HepG2 (cell line): ENCODE data around the gene PDE4C. TPM values are rescaled to one million over a fixed set of nuclear protein-coding genes. Genes with fewer than 3 reads are reported as not detected.
A peak's percentile ranks its signal among the peaks of the same experiment; 100 is the strongest.

Source experiments
- ATAC-seq: fragments of 200-7000 bp; cut with Tn5 transposase; 3 replicates; pipeline ENCODE4 v1.9.1; 2020; ENCODE audit warnings: mild to moderate bottlenecking, moderate library complexity
- BruUV-seq: library from RNA; stranded (reverse); fragments of 400-500 nt; replicated peaks from 2 replicates; lab custom pipeline; 2021; lab: Mats Ljungman, UMichigan
- CTCF ChIA-PET: fragments of 300-600 bp; formaldehyde crosslinking; extraction: SDS; loops from one replicate; lab custom pipeline; 2021; ENCODE audit warnings: low total read pairs, inconsistent platforms, low intra/inter-chr PET ratio; lab: Yijun Ruan, JAX
- POLR2A ChIA-PET: fragments of 350-600 bp; sonication (Branson Sonifier 250); formaldehyde crosslinking; loops from one replicate; lab custom pipeline; 2020; ENCODE audit warnings: antibody characterized with exemption, inconsistent platforms; lab: Yijun Ruan, JAX
- DNase-seq: peaks from one replicate; pipeline ENCODE4 v3.0.0-alpha.2; 2015; ENCODE audit warnings: low spot score
- FAIRE-seq: peaks from 3 replicates; lab custom pipeline; 2011; peaks lifted over from hg19 to GRCh38; lab: Jason Lieb, UNC
- H2AFZ ChIP-seq: one replicate; pipeline ENCODE4 v1.6.1; 2011; ENCODE audit warnings: low read length, inconsistent platforms
- H3K27ac ChIP-seq: fragments of 300-600 bp; 3 replicates; pipeline ENCODE4 v1.8.0; 2011; ENCODE audit warnings: mixed run types, mild to moderate bottlenecking, mixed read lengths, low read length, inconsistent platforms; ENCODE audit not compliant: insufficient read depth; ENCODE audit errors: extremely low read length
- H3K27me3 ChIP-seq, 2 experiments: fragments of 200-600 bp in 1 of 2; 2 replicates in 1 of 2; 3 replicates in 1 of 2; pipeline versions ENCODE4 v1.6.0 to v1.8.0; 2011; ENCODE audit warnings: low read length in 2 of 2, mild to moderate bottlenecking in 2 of 2, moderate library complexity in 2 of 2, inconsistent platforms in 1 of 2; ENCODE audit not compliant: insufficient read depth in 2 of 2, control insufficient read depth in 1 of 2
- H3K36me3 ChIP-seq, 2 experiments: fragments of 200-600 bp in 1 of 2; replicated peaks in 1 of 2; 2 replicates in 1 of 2; 3 replicates in 1 of 2; pipeline versions ENCODE4 v1.5.1 to v1.8.0; 2011; ENCODE audit warnings: low read length in 2 of 2, inconsistent platforms in 1 of 2; ENCODE audit not compliant: insufficient read depth in 2 of 2, control insufficient read depth in 1 of 2
- H3K4me1 ChIP-seq: 2 replicates; pipeline ENCODE4 v1.5.1; 2012; ENCODE audit warnings: low read length, inconsistent platforms; ENCODE audit not compliant: insufficient read depth
- H3K4me2 ChIP-seq: 2 replicates; pipeline ENCODE4 v1.6.0; 2011; ENCODE audit warnings: low read depth, low read length, inconsistent platforms
- H3K4me3 ChIP-seq, 3 experiments: fragments of 200-600 bp in 1 of 3; sonication (generic), shearing (Covaris generic) in 1 of 3; replicated peaks in 1 of 3; 2 replicates each; pipeline ENCODE4 v1.5.1; 2011 to 2016; ENCODE audit warnings: low read length in 3 of 3, inconsistent platforms in 2 of 3, low read depth in 2 of 3, mild to moderate bottlenecking in 2 of 3, control low read depth in 1 of 3, mixed read lengths in 1 of 3; ENCODE audit not compliant: insufficient read depth in 1 of 3
- H3K79me2 ChIP-seq: one replicate; pipeline ENCODE4 v1.6.1; 2011; ENCODE audit warnings: low read length, inconsistent platforms; ENCODE audit not compliant: insufficient read depth
- H3K9ac ChIP-seq: 2 replicates; pipeline ENCODE4 v1.6.0; 2011; ENCODE audit warnings: mild to moderate bottlenecking, low read depth, low read length, inconsistent platforms; ENCODE audit not compliant: insufficient read depth
- H3K9me3 ChIP-seq: 2 replicates; pipeline ENCODE4 v1.5.1; 2012; ENCODE audit warnings: mild to moderate bottlenecking, low read length
- H4K20me1 ChIP-seq: 2 replicates; pipeline ENCODE4 v1.6.0; 2011; ENCODE audit warnings: inconsistent platforms, mild to moderate bottlenecking, low read length, moderate library complexity; ENCODE audit not compliant: insufficient read depth
- FOXK1 ChIP-seq: sonication (generic); formaldehyde crosslinking; IDR thresholded peaks from 2 replicates; pipeline ENCODE4 v1.4.0; 2020; ENCODE audit warnings: low read depth, missing genetic modification reagents, borderline replicate concordance
- KLF16 ChIP-seq, 2 experiments: sonication (generic) in 1 of 2; formaldehyde crosslinking in 1 of 2; IDR thresholded peaks; 2 replicates each; pipeline versions ENCODE4 v1.6.1 to v1.8.0; 2016 to 2023; ENCODE audit warnings: missing genetic modification reagents in 2 of 2, missing compliant biosample characterization in 1 of 2
- MIER2 ChIP-seq: IDR thresholded peaks from 2 replicates; pipeline ENCODE4 v1.6.1; 2016; ENCODE audit warnings: missing biosample characterization, missing genetic modification reagents
- MTA3 ChIP-seq: sonication (generic); formaldehyde crosslinking; IDR thresholded peaks from 2 replicates; pipeline ENCODE4 v1.4.0; 2020; ENCODE audit warnings: missing genetic modification reagents
- SALL1 ChIP-seq: sonication (generic); formaldehyde crosslinking; IDR thresholded peaks from 2 replicates; pipeline ENCODE4 v1.8.0; 2022; ENCODE audit warnings: mild to moderate bottlenecking, missing genetic modification reagents
- SOX13 ChIP-seq, 3 experiments: fragments of 450-650 bp in 1 of 3; sonication (generic) in 1 of 3; formaldehyde crosslinking in 1 of 3; IDR thresholded peaks in 2 of 3; conservative IDR thresholded peaks in 1 of 3; 2 replicates each; pipeline versions ENCODE4 v1.5.0 to v1.6.1; 2016 to 2020; ENCODE audit warnings: antibody characterized with exemption in 1 of 3, mild to moderate bottlenecking in 1 of 3, missing compliant biosample characterization in 1 of 3, missing genetic modification reagents in 1 of 3, moderate library complexity in 1 of 3
- SOX5 ChIP-seq: IDR thresholded peaks from 2 replicates; pipeline ENCODE4 v1.6.1; 2016; ENCODE audit warnings: borderline replicate concordance
- STAT5B ChIP-seq: sonication (generic); formaldehyde crosslinking; IDR thresholded peaks from 2 replicates; pipeline ENCODE4 v1.4.0; 2020; ENCODE audit warnings: missing genetic modification reagents
- ZNF264 ChIP-seq: sonication (generic); formaldehyde crosslinking; IDR thresholded peaks from 2 replicates; pipeline ENCODE4 v1.4.0; 2020; ENCODE audit warnings: missing genetic modification reagents
- ZNF329 ChIP-seq: sonication (generic); formaldehyde crosslinking; IDR thresholded peaks from 2 replicates; pipeline ENCODE4 v1.9.0; 2021; ENCODE audit warnings: low read depth, mild to moderate bottlenecking, missing genetic modification reagents
- ZNF629 ChIP-seq: sonication (generic); formaldehyde crosslinking; conservative IDR thresholded peaks from 2 replicates; pipeline ENCODE4 v1.5.0; 2020; ENCODE audit warnings: missing genetic modification reagents
- ZSCAN9 ChIP-seq: IDR thresholded peaks from 2 replicates; pipeline ENCODE4 v1.6.1; 2016; ENCODE audit warnings: borderline replicate concordance
- WGBS: methylation state at CpG from one replicate; pipeline ENCODE4 v1.1.6; 2017; ENCODE audit warnings: low lambda C conversion rate; 5-methylcytosine and 5-hydroxymethylcytosine counted together
- in situ Hi-C: cut with HindIII; loops from 2 replicates; pipeline ENCODE4 v1.10.0; 2017; ENCODE audit warnings: low pct_unique_long_range_greater_than_20kb; ENCODE audit not compliant: extremely low pct_ligation_motif_present
- intact Hi-C: fragments of 100-400 bp; cut with micrococcal nuclease; formaldehyde crosslinking; loops from one replicate; pipeline ENCODE4 v1.10.0; 2022; ENCODE audit not compliant: unreplicated experiment
- polyA plus RNA-seq, 8 experiments: library from polyadenylated mRNA; depleted of rRNA in 3 of 8; stranded (reverse) in 7 of 8; unstranded in 1 of 8; fragments of >200 nt; fragmentation: Illumina TruSeq in 4 of 8; extraction: Trizol in 4 of 8; gene quantifications; 2 replicates each; pipeline versions ENCODE4 v1.2.1 to v1.2.3, GENCODE V29; 2011 to 2016; ENCODE audit warnings: low read depth in 4 of 8, missing spikeins in 1 of 8, mixed read lengths in 1 of 8; ENCODE audit not compliant: insufficient read depth in 1 of 8
- total RNA-seq, 5 experiments: library from RNA; depleted of rRNA; stranded (reverse); fragments of >200 nt; fragmentation: Illumina TruSeq; extraction: Trizol; gene quantifications; 2 replicates each; pipeline ENCODE4 v1.2.3, GENCODE V29; 2016; ENCODE audit warnings: low read depth in 1 of 5
- TF ChIP-seq, protein P1 (sequence below): IDR thresholded peaks from 2 replicates; pipeline ENCODE4 v1.6.1; 2016; ENCODE audit warnings: mild to moderate bottlenecking, missing biosample characterization, missing genetic modification reagents
- TF ChIP-seq, protein P2 (sequence below): sonication (generic); formaldehyde crosslinking; IDR thresholded peaks from 2 replicates; pipeline ENCODE4 v1.8.0; 2022; ENCODE audit warnings: mild to moderate bottlenecking, missing genetic modification reagents, moderate library complexity
- TF ChIP-seq, protein P3 (sequence below), 2 experiments: IDR thresholded peaks; 2 replicates each; pipeline ENCODE4 v1.6.1; 2011 to 2012; ENCODE audit warnings: low read length in 2 of 2, borderline replicate concordance in 1 of 2, low read depth in 1 of 2, mild to moderate bottlenecking in 1 of 2, moderate library complexity in 1 of 2
- TF ChIP-seq, protein P4 (sequence below): fragments of 450-650 bp; IDR thresholded peaks from 2 replicates; pipeline ENCODE4 v1.6.1; 2016
- TF ChIP-seq, protein P5 (sequence below): sonication (generic); formaldehyde crosslinking; IDR thresholded peaks from 2 replicates; pipeline ENCODE4 v1.5.0; 2020; ENCODE audit warnings: missing genetic modification reagents

The PDE4C gene
- total and polyA plus RNA-seq, 2 of the 13 experiments (the other 11 are each of a cell fraction or from before 2014, with no cell fraction given), result 1.4 to 14.0 TPM

DNA sequence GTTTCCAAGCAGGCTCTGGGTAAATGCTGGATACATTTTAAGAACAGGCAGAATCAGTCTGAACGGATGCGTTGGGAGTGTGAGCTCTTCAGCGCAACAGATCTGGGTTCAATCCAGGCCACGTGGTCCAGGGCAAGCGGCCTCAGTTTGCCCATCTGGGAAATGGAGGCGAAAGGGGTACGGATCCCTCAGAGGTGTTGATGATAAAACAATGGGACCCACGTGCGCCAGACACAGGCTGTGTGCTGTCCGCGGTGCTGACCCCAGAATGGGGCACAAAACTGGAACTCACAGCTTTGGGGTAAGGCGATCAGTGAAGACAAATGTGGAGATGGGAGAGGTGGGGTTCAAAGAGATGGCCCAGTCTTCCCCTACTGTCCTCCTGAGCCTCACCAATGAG, 13.1 kb upstream of the PDE4C start:
- H3K4me2 ChIP-seq, result no peak overlapping the region
- no peaks in the 10 kb centered on the region for H3K9me3 ChIP-seq
- no TSS peak for BruUV-seq
- no peaks in the 10 kb centered on the region for H3K4me1 ChIP-seq
- no peaks in the 10 kb centered on the region for H4K20me1 ChIP-seq
- H3K79me2 ChIP-seq, result no peaks in the 10 kb centered on the region
- no peaks in the 10 kb centered on the region; a peak in 1 of 5 replicates for H3K27me3 ChIP-seq
- ChIA-PET POLR2A (no interaction called here), CTCF (no interaction called here)
- 15% methylated on average over 12 of the region's 12 CpGs for WGBS
- in situ Hi-C loops, result no loop called here
- DNase-seq (no peak), ATAC-seq (no peak), FAIRE-seq (no peak)
- no peak overlapping the region for H3K9ac ChIP-seq
- intact Hi-C loops, result no loop called here
- no peak overlapping the region for H3K4me3 ChIP-seq
- H2AFZ ChIP-seq, result no peak overlapping the region
- H3K27ac ChIP-seq, result no peak overlapping the region
- H3K36me3 ChIP-seq, result no peaks in the 10 kb centered on the region
- TF ChIP-seq ZNF264 (CRISPR knock-in tag) (no peak), ZNF329 (no peak), KLF16 (CRISPR knock-in tag; IDR thresholded peaks at IDR 0.05) (0 out of 4 replicates have a peak, but pooled peaks of 1 of the 2 experiments have one; percentile 30), ZSCAN9 (CRISPR knock-in tag) (0 out of 2 replicates have a peak, but pooled peaks have one; percentile 32), MTA3 (CRISPR knock-in tag) (no peak), ZNF629 (CRISPR knock-in tag) (peak; percentile 84), MIER2 (peak; percentile 93), SOX13 (IDR thresholded peaks at IDR 0.05) (no peak), SOX13 (CRISPR knock-in tag; conservative IDR thresholded peaks at IDR 0.05 in 1 of 2, IDR thresholded peaks at IDR 0.05 in 1 of 2) (peak in 1 of 2 experiments; percentile 46; a peak in 2 of 4 replicates), SALL1 (CRISPR knock-in tag) (peak; percentile 29; the same call in 1 of the 2 replicates), STAT5B (0 out of 2 replicates have a peak, but pooled peaks have one; percentile 32), SOX5 (CRISPR knock-in tag) (peak; percentile 64; the same call in 1 of the 2 replicates), FOXK1 (peak; percentile 25; the same call in 1 of the 2 replicates)
- TF ChIP-seq, protein P1, sequence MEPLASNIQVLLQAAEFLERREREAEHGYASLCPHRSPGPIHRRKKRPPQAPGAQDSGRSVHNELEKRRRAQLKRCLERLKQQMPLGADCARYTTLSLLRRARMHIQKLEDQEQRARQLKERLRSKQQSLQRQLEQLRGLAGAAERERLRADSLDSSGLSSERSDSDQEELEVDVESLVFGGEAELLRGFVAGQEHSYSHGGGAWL (CRISPR knock-in tag), result 0 out of 2 replicates have a peak, but pooled peaks have one; percentile 39
- TF ChIP-seq, protein P2, sequence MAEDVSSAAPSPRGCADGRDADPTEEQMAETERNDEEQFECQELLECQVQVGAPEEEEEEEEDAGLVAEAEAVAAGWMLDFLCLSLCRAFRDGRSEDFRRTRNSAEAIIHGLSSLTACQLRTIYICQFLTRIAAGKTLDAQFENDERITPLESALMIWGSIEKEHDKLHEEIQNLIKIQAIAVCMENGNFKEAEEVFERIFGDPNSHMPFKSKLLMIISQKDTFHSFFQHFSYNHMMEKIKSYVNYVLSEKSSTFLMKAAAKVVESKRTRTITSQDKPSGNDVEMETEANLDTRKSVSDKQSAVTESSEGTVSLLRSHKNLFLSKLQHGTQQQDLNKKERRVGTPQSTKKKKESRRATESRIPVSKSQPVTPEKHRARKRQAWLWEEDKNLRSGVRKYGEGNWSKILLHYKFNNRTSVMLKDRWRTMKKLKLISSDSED (CRISPR knock-in tag), result no peak
- TF ChIP-seq, protein P3, sequence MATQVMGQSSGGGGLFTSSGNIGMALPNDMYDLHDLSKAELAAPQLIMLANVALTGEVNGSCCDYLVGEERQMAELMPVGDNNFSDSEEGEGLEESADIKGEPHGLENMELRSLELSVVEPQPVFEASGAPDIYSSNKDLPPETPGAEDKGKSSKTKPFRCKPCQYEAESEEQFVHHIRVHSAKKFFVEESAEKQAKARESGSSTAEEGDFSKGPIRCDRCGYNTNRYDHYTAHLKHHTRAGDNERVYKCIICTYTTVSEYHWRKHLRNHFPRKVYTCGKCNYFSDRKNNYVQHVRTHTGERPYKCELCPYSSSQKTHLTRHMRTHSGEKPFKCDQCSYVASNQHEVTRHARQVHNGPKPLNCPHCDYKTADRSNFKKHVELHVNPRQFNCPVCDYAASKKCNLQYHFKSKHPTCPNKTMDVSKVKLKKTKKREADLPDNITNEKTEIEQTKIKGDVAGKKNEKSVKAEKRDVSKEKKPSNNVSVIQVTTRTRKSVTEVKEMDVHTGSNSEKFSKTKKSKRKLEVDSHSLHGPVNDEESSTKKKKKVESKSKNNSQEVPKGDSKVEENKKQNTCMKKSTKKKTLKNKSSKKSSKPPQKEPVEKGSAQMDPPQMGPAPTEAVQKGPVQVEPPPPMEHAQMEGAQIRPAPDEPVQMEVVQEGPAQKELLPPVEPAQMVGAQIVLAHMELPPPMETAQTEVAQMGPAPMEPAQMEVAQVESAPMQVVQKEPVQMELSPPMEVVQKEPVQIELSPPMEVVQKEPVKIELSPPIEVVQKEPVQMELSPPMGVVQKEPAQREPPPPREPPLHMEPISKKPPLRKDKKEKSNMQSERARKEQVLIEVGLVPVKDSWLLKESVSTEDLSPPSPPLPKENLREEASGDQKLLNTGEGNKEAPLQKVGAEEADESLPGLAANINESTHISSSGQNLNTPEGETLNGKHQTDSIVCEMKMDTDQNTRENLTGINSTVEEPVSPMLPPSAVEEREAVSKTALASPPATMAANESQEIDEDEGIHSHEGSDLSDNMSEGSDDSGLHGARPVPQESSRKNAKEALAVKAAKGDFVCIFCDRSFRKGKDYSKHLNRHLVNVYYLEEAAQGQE (IDR thresholded peaks at IDR 0.05; ENCODE audit: borderline replicate concordance in 1 of 2, low read depth in 1 of 2, low read length in 2 of 2), result peak; percentile 76 to 94
- TF ChIP-seq, protein P4, sequence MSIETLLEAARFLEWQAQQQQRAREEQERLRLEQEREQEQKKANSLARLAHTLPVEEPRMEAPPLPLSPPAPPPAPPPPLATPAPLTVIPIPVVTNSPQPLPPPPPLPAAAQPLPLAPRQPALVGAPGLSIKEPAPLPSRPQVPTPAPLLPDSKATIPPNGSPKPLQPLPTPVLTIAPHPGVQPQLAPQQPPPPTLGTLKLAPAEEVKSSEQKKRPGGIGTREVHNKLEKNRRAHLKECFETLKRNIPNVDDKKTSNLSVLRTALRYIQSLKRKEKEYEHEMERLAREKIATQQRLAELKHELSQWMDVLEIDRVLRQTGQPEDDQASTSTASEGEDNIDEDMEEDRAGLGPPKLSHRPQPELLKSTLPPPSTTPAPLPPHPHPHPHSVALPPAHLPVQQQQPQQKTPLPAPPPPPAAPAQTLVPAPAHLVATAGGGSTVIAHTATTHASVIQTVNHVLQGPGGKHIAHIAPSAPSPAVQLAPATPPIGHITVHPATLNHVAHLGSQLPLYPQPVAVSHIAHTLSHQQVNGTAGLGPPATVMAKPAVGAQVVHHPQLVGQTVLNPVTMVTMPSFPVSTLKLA, result peak; percentile 39
- TF ChIP-seq, protein P5, sequence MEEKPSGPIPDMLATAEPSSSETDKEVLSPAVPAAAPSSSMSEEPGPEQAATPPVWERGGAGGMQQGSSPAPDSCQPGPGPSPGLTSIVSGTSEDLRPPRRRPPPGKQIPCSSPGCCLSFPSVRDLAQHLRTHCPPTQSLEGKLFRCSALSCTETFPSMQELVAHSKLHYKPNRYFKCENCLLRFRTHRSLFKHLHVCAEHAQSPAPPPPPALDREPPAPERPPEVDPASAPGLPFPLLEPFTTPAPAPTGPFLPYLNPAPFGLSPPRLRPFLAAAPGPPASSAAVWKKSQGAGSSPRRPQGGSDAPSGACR (CRISPR knock-in tag), result no peak
